Small intestine (tissue), 7 donors: ENCODE data around the gene KCNK5. TPM values are rescaled to one million over a fixed set of nuclear protein-coding genes. Genes with fewer than 3 reads are reported as not detected.

Experiments used
- DNase-seq, 2 donors: peaks; one replicate each; pipeline versions ENCODE4 v3.0.0 to v3.0.0-alpha.2; 2013
- FAIRE-seq: peaks from 2 replicates; lab custom pipeline; 2012; peaks lifted over from hg19 to GRCh38; lab: Jason Lieb, UNC
- H3K27ac ChIP-seq, 3 donors: one replicate each; pipeline ENCODE4 v1.5.1; 2013; ENCODE audit warnings: low read length in 2 of 3, mild to moderate bottlenecking in 2 of 3, control low read depth in 1 of 3, inconsistent platforms in 1 of 3, low read depth in 1 of 3, moderate library complexity in 1 of 3
- H3K27me3 ChIP-seq, 3 donors: one replicate each; pipeline ENCODE4 v1.6.1; 2013; ENCODE audit warnings: low read length in 3 of 3, inconsistent platforms in 1 of 3; ENCODE audit not compliant: control insufficient read depth in 3 of 3, insufficient read depth in 3 of 3
- H3K36me3 ChIP-seq, 3 donors: one replicate each; pipeline ENCODE4 v1.6.1; 2013; ENCODE audit warnings: low read length in 3 of 3, inconsistent platforms in 1 of 3, low read depth in 1 of 3, mild to moderate bottlenecking in 1 of 3, moderate library complexity in 1 of 3; ENCODE audit not compliant: control insufficient read depth in 3 of 3, insufficient read depth in 2 of 3
- H3K4me1 ChIP-seq, 3 donors: one replicate each; pipeline ENCODE4 v1.6.1; 2013; ENCODE audit warnings: low read length in 2 of 3, inconsistent platforms in 1 of 3, low read depth in 1 of 3, mild to moderate bottlenecking in 1 of 3, moderate library complexity in 1 of 3; ENCODE audit not compliant: control insufficient read depth in 3 of 3, insufficient read depth in 2 of 3
- H3K4me3 ChIP-seq, 3 donors: one replicate each; pipeline ENCODE4 v1.5.1; 2013; ENCODE audit warnings: low read length in 3 of 3, control low read depth in 1 of 3, inconsistent platforms in 1 of 3, low read depth in 1 of 3, mild to moderate bottlenecking in 1 of 3, moderate library complexity in 1 of 3
- H3K9me3 ChIP-seq, 2 donors: one replicate each; pipeline ENCODE4 v1.6.1; 2013; ENCODE audit warnings: low read depth in 1 of 2, low read length in 1 of 2; ENCODE audit not compliant: control insufficient read depth in 2 of 2, insufficient read depth in 1 of 2
- WGBS, 3 donors: extraction: QIAGEN DNeasy Blood & Tissue Kit; methylation state at CpG; one replicate each; pipeline ENCODE4 v1.1.7; 2013; 5-methylcytosine and 5-hydroxymethylcytosine counted together
- polyA plus RNA-seq, 4 donors: library from polyadenylated mRNA; stranded (reverse) in 3 of 4; unstranded in 1 of 4; fragments of 200-250 nt in 3 of 4; fragments of 120-200 nt in 1 of 4; gene quantifications; one replicate each; pipeline versions ENCODE4 v1.2.1 to v1.2.3, GENCODE V29; 2013
- donor health status: healthy with polysubstance abuse.
- donor health status: control.
- donor health status: control.
- donor health status: Bipolar disorder and iron deficiency.
- donor health status: healthy.

KCNK5 gene
- polyA plus RNA-seq, 4 donors: 29.9 to 44.1 (median 41.3) TPM

DNA sequence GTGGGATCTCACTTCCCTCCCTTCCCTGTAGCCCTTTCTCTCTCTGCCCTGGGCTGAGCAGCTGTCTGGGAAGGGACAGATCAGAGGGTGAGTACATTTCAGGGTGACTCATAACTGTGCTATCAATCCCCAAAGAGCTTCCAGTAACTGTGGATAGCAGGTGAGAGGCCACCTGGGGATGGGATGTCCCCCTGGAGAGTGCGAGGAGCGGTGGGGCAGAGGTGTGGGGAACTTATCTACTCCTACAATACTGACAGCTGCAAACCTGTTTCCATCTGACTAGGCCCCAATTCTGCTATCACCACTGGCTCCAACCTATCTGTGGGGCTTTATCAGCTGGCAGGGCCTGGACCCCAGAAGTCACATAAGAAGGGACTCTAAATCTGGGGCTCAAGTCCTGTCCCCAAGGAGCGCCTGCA lies 32.6 kb downstream of the KCNK5 start:
- FAIRE-seq (no peak), DNase-seq (peak; percentile 66 to 86)
- Histone ChIP-seq H3K27me3 (no peaks in the 10 kb centered on the region), H3K27ac (peak overlapping the region; percentile 75 to 96 (median 88)), H3K4me3 (no peak overlapping the region), H3K4me1 (peaks cover 8 to 86% (median 31%) of the 10 kb centered on the region in 3 donors), H3K9me3 (no peaks in the 10 kb centered on the region), H3K36me3 (peaks cover 4 to 74% (median 12%) of the 10 kb centered on the region in 3 donors)
- WGBS, 3 donors: 18 to 66% (median 53%) methylated on average over 3 of the region's 3 CpGs

DNA sequence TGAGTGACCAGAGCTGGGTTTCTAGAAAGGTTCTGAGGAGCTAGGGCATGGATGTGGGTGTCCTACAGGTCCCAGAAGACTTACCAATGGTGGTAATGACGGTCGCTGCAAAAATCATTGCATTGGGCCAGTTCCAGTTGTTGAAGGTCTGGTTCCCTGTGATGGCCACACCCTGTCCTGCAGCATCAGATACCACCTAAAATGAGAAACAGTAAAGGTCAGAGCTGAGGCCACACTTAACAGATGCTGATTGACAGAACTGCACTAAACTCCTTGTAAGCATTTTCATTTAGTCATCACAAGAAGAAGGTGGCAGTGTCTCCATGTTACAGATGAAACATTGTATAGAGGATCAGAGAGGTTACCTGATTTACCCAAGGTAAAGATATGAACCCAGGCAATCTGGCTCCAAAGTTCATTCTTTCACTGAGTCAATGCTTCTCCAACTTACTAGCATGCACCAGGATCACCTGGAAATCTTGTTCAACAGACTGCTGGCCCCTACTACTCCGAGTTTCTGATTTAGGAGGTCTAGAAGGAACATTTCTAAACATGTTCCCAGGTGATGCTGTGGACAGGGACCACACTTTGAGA lies 33.4 kb downstream of the KCNK5 start:
- peaks cover 4 to 81% (median 18%) of the 10 kb centered on the region in 3 donors for H3K36me3 ChIP-seq
- peaks cover 6 to 83% (median 33%) of the 10 kb centered on the region in 3 donors for H3K4me1 ChIP-seq
- peak overlapping the region; percentile 75 to 96 (median 88) for H3K27ac ChIP-seq
- no peaks in the 10 kb centered on the region for H3K27me3 ChIP-seq
- no peak overlapping the region for H3K4me3 ChIP-seq
- 55 to 86% (median 71%) methylated on average over 3 of the region's 3 CpGs for WGBS, 3 donors
- FAIRE-seq (no peak), DNase-seq (peak; percentile 53 to 89)
- H3K9me3 ChIP-seq: no peaks in the 10 kb centered on the region

DNA sequence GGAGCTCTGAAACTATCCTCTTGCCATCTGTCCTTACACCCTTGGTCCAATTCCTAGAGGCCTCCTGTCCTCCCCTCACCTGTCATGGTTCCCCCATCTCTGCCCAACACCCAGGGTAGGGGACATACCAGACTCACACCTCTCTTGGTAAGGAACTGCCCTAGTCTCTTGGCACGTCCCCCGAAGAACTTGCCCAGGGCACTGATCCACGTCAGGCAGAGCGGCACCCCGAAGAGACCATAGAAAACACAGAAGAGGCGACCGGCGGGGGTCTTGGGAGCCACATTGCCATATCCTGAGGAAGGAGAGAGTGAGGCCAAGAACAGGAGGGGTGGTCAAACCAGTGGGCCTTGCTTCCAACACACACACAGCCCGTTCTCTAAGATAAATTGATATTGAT lies 34.8 kb downstream of the KCNK5 start:
- Histone ChIP-seq H3K4me1 (peaks cover 3 to 83% (median 25%) of the 10 kb centered on the region in 3 donors), H3K27ac (peak overlapping the region in 1 of 3 donors; percentile 17), H3K9me3 (no peaks in the 10 kb centered on the region), H3K4me3 (no peak overlapping the region), H3K27me3 (no peaks in the 10 kb centered on the region), H3K36me3 (peaks cover 4 to 83% (median 22%) of the 10 kb centered on the region in 3 donors)
- DNase-seq (no peak), FAIRE-seq (no peak)
- 96 to 98% (median 96%) methylated on average over 9 of the region's 9 CpGs for WGBS, 3 donors

DNA sequence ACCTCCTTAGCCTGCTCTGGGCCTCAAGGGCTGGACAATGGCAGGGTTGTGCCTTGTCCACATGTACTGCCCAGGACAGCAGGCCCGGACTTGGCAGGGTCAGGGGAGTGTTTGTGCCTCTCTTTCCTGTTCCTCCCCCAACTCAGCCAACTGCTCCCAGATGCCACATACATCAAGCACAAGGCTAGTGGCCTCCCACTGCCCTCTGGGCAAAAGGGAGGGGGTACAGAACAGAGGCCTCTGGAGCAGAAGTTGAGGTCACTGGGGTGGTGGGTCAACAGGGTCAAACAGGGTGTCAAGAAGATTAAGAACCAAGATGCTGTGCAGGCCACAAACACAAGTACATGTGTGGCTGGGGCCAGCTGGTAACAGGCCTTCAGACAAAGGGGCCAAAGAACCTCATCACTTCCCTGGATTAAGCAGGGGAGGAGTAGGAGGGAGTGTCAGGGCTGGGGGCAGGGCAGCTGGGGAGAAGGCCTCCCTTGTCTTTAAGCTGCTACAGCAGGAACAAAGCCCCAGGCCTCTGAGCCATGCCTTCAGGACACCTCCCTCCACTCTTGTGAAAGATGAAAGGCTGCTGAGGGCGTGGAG lies 36.0 kb downstream of the KCNK5 start:
- FAIRE-seq: no peak
- DNase-seq: no peak

DNA sequence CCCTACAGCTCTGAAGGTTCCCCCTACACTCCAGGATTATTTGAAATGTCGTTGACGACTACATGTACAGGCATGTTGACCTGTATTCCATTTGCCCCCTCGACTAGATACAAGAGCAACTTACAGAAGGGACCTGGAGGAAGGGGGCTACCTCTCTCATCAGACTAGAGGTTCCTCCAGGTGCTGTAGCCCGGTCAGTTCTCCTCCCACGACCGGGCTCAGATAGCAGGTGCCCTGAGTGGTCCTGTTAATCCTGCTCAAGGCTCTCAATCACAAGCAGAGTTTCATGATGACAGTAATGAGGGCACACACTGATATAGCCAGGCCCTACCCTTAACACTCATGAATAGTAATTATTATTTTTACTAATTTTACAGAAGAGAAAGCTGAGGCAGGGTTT lies 36.5 kb downstream of the KCNK5 start:
- Histone ChIP-seq H3K36me3 (peaks cover 4 to 90% (median 22%) of the 10 kb centered on the region in 3 donors), H3K4me3 (no peak overlapping the region), H3K4me1 (peaks cover 0 to 83% (median 19%) of the 10 kb centered on the region in 3 donors), H3K27me3 (no peaks in the 10 kb centered on the region), H3K27ac (no peak overlapping the region), H3K9me3 (no peaks in the 10 kb centered on the region)
- DNase-seq (no peak), FAIRE-seq (no peak)
- WGBS, 3 donors: 86 to 90% (median 87%) methylated on average over 6 of the region's 6 CpGs

More for the DNA sequence above, 36.0 kb downstream of the KCNK5 start:
- Histone ChIP-seq H3K4me1 (peaks cover 0 to 83% (median 21%) of the 10 kb centered on the region in 3 donors), H3K9me3 (no peaks in the 10 kb centered on the region), H3K27me3 (no peaks in the 10 kb centered on the region), H3K36me3 (peaks cover 4 to 86% (median 22%) of the 10 kb centered on the region in 3 donors), H3K27ac (peak overlapping the region in 2 of 3 donors; percentile 12 to 13), H3K4me3 (no peak overlapping the region)
- 53 to 71% (median 54%) methylated on average over 2 of the region's 2 CpGs for WGBS, 3 donors

DNA sequence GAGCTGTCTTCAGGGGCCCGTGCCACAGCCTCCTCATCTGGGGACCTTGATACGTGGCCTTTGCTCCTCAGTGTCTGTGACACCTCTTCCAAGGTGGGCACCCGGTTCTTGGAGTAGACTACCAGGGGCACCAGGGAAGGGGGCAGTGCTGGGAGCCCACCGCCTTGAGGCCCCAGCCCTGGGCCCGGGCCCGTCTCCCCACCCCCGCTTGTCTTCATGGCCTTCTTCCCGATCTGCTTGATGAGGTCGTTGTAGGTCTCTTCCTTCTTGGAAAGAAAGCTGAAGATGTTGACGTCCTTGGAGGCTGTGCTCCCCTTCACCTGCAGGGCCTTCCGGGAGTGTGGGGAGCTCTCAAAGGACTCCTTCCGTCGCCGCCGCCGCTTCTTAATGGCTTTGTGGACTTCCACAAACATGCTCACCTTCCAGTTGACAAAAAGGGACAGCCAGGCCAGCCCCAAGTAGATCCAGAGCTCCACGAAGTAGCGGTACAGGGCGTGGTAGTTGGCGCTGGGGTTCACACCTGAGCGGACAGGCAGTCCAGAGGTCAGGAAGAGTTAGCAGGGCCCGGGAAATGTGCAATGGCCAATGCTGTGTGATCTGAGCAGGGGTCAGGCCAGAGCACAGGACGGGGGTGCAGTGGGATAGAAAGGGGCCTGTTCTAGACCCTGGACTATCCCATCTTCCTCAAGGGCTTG lies 37.9 kb downstream of the KCNK5 start:
- 67 to 85% (median 81%) methylated on average over 21 to 23 of the region's 23 CpGs for WGBS, 3 donors
- peak overlapping the region in 1 of 3 donors; percentile 99 for H3K27ac ChIP-seq
- no peaks in the 10 kb centered on the region for H3K9me3 ChIP-seq
- H3K27me3 ChIP-seq: no peaks in the 10 kb centered on the region
- peaks cover 0 to 82% (median 16%) of the 10 kb centered on the region in 3 donors for H3K4me1 ChIP-seq
- H3K36me3 ChIP-seq: peaks cover 4 to 87% (median 22%) of the 10 kb centered on the region in 3 donors
- DNase-seq (peak in 1 of 2 donors; percentile 81), FAIRE-seq (no peak)
- no peak overlapping the region for H3K4me3 ChIP-seq

DNA sequence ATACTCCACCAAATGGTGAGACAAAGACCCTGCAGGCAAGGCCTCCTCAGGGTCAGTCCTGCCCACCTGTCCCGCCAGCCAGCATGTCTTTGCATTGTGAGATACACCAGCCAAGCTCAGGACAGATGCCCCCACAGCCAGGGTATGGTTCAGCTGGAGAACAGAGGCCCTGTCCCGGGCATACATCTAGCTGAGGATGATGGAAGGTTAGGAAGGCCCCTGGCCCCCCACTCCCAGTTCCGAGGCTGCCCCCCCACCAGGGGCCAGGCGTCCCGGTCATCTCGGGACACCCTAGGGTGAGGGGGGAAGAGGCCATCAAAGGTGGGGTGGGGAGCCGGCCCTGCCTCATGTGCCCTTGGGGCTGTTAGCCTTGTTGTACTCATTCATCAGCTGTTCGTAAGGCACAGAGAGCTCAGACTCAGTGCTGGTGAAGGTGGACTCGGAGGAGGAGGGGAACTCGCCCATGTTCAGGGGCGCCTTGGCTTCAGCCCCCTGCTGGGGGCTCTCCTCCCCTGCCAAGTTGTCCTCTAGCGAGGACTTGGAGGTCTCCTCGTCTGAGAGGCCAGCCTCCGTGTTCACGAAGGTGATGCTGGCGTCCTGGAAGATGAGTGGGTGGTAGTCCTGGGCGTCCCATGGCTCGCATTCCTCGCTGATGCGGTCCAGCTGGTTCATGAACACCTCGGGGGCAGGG lies 38.6 kb downstream of the KCNK5 start:
- no peaks in the 10 kb centered on the region for H3K27me3 ChIP-seq
- H3K36me3 ChIP-seq: peaks cover 4 to 88% (median 22%) of the 10 kb centered on the region in 3 donors
- H3K9me3 ChIP-seq: no peaks in the 10 kb centered on the region
- FAIRE-seq (no peak), DNase-seq (no peak)
- 92 to 94% (median 92%) methylated on average over 20 to 21 of the region's 21 CpGs for WGBS, 3 donors
- peak overlapping the region in 2 of 3 donors; percentile 38 to 99 for H3K27ac ChIP-seq
- peaks cover 0 to 82% (median 20%) of the 10 kb centered on the region in 3 donors for H3K4me1 ChIP-seq
- no peak overlapping the region for H3K4me3 ChIP-seq
